ENCODE results near the gene DDIT4.
"Not testable (repeated sequence)": the region's sequence is repeated elsewhere in the genome, so short reads cannot be mapped to it uniquely, and the experiment has no call there.

GRCh38 chr10:72268475-72269200, 5.1 kb upstream of the DDIT4 start:
- TF ChIP-seq POLR2A, CTCF (IDR thresholded peaks at IDR 0.05): not testable (repeated sequence)

Data from testis (tissue), 2 donors.